HepG2 (cell line): Measurements from ENCODE around the gene C20orf141. TPM values are rescaled to one million over a fixed set of nuclear protein-coding genes. Genes with fewer than 3 reads are reported as not detected.

Experiments
- DR1 ChIP-seq: sonication (generic); formaldehyde crosslinking; IDR thresholded peaks from 2 replicates; pipeline ENCODE4 v1.8.0; 2021; ENCODE audit warnings: mild to moderate bottlenecking, missing genetic modification reagents, inconsistent platforms
- FOXA1 ChIP-seq, 2 experiments: fragments of 450-650 bp in 1 of 2; sonication (generic) in 1 of 2; formaldehyde crosslinking in 1 of 2; IDR thresholded peaks; 2 replicates each; pipeline versions ENCODE4 v1.4.0 to v1.6.1; 2016 to 2020; ENCODE audit warnings: missing genetic modification reagents in 1 of 2
- HOXA5 ChIP-seq: sonication (generic); formaldehyde crosslinking; IDR thresholded peaks from 2 replicates; pipeline ENCODE4 v1.4.0; 2020; ENCODE audit warnings: missing genetic modification reagents
- SIN3A ChIP-seq: IDR thresholded peaks from 2 replicates; pipeline ENCODE4 v1.6.1; 2011; ENCODE audit warnings: low read depth, mild to moderate bottlenecking, control low read depth, low read length, borderline replicate concordance
- SNRNP70 ChIP-seq: fragments of 200-400 bp; formaldehyde crosslinking; IDR thresholded peaks from 2 replicates; pipeline ENCODE4 v1.6.1; 2017; ENCODE audit warnings: mild to moderate bottlenecking, low read depth, low read length, moderate library complexity
- ZNF280D ChIP-seq: sonication (generic); formaldehyde crosslinking; IDR thresholded peaks from 2 replicates; pipeline ENCODE4 v1.5.1; 2020; ENCODE audit warnings: mild to moderate bottlenecking, missing genetic modification reagents
- ZNF468 ChIP-seq: sonication (generic); formaldehyde crosslinking; IDR thresholded peaks from 2 replicates; pipeline ENCODE4 v1.8.0; 2022; ENCODE audit warnings: mild to moderate bottlenecking, moderate library complexity, missing genetic modification reagents
- ZNF724P ChIP-seq: sonication (generic); formaldehyde crosslinking; IDR thresholded peaks from 2 replicates; pipeline ENCODE4 v1.8.0; 2022; ENCODE audit warnings: missing genetic modification reagents, borderline replicate concordance
- polyA plus RNA-seq, 8 experiments: library from polyadenylated mRNA; depleted of rRNA in 3 of 8; stranded (reverse) in 7 of 8; unstranded in 1 of 8; fragments of >200 nt; fragmentation: Illumina TruSeq in 4 of 8; extraction: Trizol in 4 of 8; gene quantifications; 2 replicates each; pipeline versions ENCODE4 v1.2.1 to v1.2.3, GENCODE V29; 2011 to 2016; ENCODE audit warnings: low read depth in 4 of 8, missing spikeins in 1 of 8, mixed read lengths in 1 of 8; ENCODE audit not compliant: insufficient read depth in 1 of 8
- total RNA-seq, 5 experiments: library from RNA; depleted of rRNA; stranded (reverse); fragments of >200 nt; fragmentation: Illumina TruSeq; extraction: Trizol; gene quantifications; 2 replicates each; pipeline ENCODE4 v1.2.3, GENCODE V29; 2016; ENCODE audit warnings: low read depth in 1 of 5
- TF ChIP-seq, protein P1 (sequence below): sonication (generic); formaldehyde crosslinking; IDR thresholded peaks from 2 replicates; pipeline ENCODE4 v1.4.0; 2020; ENCODE audit warnings: mild to moderate bottlenecking, missing genetic modification reagents
- TF ChIP-seq, protein P2 (sequence below): sonication (generic); formaldehyde crosslinking; conservative IDR thresholded peaks from 2 replicates; pipeline ENCODE4 v1.8.0; 2022; ENCODE audit warnings: low read depth, missing genetic modification reagents
- TF ChIP-seq, protein P3 (sequence below): sonication (generic); formaldehyde crosslinking; IDR thresholded peaks from 2 replicates; pipeline ENCODE4 v1.5.1; 2020; ENCODE audit warnings: mild to moderate bottlenecking, missing genetic modification reagents, borderline replicate concordance
- TF ChIP-seq, protein P4 (sequence below): sonication (generic); formaldehyde crosslinking; IDR thresholded peaks from 2 replicates; pipeline ENCODE4 v1.5.1; 2020; ENCODE audit warnings: mild to moderate bottlenecking, missing genetic modification reagents, moderate library complexity
- TF ChIP-seq, protein P5 (sequence below): sonication (generic); formaldehyde crosslinking; IDR thresholded peaks from 2 replicates; pipeline ENCODE4 v1.8.1; 2023; ENCODE audit warnings: mild to moderate bottlenecking, missing genetic modification reagents

C20orf141 gene
- total and polyA plus RNA-seq, 2 of the 13 experiments (the other 11 are each of a cell fraction or from before 2014, with no cell fraction given) = not detected

- no peak for TF ChIP-seq ZNF280D (CRISPR knock-in tag)
- TF ChIP-seq HOXA5 = peak; percentile 58
- TF ChIP-seq, protein P1, sequence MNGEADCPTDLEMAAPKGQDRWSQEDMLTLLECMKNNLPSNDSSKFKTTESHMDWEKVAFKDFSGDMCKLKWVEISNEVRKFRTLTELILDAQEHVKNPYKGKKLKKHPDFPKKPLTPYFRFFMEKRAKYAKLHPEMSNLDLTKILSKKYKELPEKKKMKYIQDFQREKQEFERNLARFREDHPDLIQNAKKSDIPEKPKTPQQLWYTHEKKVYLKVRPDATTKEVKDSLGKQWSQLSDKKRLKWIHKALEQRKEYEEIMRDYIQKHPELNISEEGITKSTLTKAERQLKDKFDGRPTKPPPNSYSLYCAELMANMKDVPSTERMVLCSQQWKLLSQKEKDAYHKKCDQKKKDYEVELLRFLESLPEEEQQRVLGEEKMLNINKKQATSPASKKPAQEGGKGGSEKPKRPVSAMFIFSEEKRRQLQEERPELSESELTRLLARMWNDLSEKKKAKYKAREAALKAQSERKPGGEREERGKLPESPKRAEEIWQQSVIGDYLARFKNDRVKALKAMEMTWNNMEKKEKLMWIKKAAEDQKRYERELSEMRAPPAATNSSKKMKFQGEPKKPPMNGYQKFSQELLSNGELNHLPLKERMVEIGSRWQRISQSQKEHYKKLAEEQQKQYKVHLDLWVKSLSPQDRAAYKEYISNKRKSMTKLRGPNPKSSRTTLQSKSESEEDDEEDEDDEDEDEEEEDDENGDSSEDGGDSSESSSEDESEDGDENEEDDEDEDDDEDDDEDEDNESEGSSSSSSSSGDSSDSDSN = peak; percentile 4; the same call in 1 of the 2 replicates
- no peak for TF ChIP-seq SNRNP70
- TF ChIP-seq DR1 (CRISPR knock-in tag) = peak; percentile 49; the same call in 1 of the 2 replicates
- TF ChIP-seq, protein P2, sequence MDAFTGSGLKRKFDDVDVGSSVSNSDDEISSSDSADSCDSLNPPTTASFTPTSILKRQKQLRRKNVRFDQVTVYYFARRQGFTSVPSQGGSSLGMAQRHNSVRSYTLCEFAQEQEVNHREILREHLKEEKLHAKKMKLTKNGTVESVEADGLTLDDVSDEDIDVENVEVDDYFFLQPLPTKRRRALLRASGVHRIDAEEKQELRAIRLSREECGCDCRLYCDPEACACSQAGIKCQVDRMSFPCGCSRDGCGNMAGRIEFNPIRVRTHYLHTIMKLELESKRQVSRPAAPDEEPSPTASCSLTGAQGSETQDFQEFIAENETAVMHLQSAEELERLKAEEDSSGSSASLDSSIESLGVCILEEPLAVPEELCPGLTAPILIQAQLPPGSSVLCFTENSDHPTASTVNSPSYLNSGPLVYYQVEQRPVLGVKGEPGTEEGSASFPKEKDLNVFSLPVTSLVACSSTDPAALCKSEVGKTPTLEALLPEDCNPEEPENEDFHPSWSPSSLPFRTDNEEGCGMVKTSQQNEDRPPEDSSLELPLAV (CRISPR knock-in tag) = no peak
- peak; percentile 18; the same call in 1 of the 2 replicates for TF ChIP-seq SIN3A
- TF ChIP-seq ZNF468 (CRISPR knock-in tag) = no peak
- TF ChIP-seq, protein P3, sequence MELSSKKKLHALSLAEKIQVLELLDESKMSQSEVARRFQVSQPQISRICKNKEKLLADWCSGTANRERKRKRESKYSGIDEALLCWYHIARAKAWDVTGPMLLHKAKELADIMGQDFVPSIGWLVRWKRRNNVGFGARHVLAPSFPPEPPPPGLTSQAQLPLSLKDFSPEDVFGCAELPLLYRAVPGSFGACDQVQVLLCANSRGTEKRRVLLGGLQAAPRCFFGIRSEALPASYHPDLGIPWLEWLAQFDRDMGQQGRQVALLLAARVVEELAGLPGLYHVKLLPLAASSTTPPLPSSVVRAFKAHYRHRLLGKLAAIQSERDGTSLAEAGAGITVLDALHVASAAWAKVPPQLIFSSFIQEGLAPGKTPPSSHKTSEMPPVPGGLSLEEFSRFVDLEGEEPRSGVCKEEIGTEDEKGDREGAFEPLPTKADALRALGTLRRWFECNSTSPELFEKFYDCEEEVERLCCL (CRISPR knock-in tag) = no peak
- TF ChIP-seq, protein P4, sequence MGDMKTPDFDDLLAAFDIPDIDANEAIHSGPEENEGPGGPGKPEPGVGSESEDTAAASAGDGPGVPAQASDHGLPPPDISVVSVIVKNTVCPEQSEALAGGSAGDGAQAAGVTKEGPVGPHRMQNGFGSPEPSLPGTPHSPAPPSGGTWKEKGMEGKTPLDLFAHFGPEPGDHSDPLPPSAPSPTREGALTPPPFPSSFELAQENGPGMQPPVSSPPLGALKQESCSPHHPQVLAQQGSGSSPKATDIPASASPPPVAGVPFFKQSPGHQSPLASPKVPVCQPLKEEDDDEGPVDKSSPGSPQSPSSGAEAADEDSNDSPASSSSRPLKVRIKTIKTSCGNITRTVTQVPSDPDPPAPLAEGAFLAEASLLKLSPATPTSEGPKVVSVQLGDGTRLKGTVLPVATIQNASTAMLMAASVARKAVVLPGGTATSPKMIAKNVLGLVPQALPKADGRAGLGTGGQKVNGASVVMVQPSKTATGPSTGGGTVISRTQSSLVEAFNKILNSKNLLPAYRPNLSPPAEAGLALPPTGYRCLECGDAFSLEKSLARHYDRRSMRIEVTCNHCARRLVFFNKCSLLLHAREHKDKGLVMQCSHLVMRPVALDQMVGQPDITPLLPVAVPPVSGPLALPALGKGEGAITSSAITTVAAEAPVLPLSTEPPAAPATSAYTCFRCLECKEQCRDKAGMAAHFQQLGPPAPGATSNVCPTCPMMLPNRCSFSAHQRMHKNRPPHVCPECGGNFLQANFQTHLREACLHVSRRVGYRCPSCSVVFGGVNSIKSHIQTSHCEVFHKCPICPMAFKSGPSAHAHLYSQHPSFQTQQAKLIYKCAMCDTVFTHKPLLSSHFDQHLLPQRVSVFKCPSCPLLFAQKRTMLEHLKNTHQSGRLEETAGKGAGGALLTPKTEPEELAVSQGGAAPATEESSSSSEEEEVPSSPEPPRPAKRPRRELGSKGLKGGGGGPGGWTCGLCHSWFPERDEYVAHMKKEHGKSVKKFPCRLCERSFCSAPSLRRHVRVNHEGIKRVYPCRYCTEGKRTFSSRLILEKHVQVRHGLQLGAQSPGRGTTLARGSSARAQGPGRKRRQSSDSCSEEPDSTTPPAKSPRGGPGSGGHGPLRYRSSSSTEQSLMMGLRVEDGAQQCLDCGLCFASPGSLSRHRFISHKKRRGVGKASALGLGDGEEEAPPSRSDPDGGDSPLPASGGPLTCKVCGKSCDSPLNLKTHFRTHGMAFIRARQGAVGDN (CRISPR knock-in tag) = peak; percentile 12; the same call in 1 of the 2 replicates
- TF ChIP-seq, protein P5, sequence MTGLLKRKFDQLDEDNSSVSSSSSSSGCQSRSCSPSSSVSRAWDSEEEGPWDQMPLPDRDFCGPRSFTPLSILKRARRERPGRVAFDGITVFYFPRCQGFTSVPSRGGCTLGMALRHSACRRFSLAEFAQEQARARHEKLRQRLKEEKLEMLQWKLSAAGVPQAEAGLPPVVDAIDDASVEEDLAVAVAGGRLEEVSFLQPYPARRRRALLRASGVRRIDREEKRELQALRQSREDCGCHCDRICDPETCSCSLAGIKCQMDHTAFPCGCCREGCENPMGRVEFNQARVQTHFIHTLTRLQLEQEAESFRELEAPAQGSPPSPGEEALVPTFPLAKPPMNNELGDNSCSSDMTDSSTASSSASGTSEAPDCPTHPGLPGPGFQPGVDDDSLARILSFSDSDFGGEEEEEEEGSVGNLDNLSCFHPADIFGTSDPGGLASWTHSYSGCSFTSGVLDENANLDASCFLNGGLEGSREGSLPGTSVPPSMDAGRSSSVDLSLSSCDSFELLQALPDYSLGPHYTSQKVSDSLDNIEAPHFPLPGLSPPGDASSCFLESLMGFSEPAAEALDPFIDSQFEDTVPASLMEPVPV (CRISPR knock-in tag) = no peak
- TF ChIP-seq ZNF724P (CRISPR knock-in tag) = 0 out of 2 replicates have a peak, but pooled peaks have one; percentile 36
- TF ChIP-seq FOXA1 (IDR thresholded peaks at IDR 0.05) = no peak
- TF ChIP-seq FOXA1 (CRISPR knock-in tag; IDR thresholded peaks at IDR 0.05) = no peak
Measured at GRCh38 chr20:2840967-2841531, 26.3 kb downstream of the C20orf141 start (continued).
